Measurements from ENCODE around the gene FOXO1.
A peak's percentile ranks its signal among the peaks of the same experiment; 100 is the strongest.

- TF ChIP-seq EP300 (IDR thresholded peaks at IDR 0.05) = peak in 1 of 2 donors; percentile 75
- TF ChIP-seq, protein P1, sequence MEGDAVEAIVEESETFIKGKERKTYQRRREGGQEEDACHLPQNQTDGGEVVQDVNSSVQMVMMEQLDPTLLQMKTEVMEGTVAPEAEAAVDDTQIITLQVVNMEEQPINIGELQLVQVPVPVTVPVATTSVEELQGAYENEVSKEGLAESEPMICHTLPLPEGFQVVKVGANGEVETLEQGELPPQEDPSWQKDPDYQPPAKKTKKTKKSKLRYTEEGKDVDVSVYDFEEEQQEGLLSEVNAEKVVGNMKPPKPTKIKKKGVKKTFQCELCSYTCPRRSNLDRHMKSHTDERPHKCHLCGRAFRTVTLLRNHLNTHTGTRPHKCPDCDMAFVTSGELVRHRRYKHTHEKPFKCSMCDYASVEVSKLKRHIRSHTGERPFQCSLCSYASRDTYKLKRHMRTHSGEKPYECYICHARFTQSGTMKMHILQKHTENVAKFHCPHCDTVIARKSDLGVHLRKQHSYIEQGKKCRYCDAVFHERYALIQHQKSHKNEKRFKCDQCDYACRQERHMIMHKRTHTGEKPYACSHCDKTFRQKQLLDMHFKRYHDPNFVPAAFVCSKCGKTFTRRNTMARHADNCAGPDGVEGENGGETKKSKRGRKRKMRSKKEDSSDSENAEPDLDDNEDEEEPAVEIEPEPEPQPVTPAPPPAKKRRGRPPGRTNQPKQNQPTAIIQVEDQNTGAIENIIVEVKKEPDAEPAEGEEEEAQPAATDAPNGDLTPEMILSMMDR (IDR thresholded peaks at IDR 0.05) = peak in 1 of 5 experiments; percentile 6
- no peak for TF ChIP-seq POLR2A (IDR thresholded peaks at IDR 0.05)
Observed at GRCh38 chr13:40508127-40508526, 158.3 kb downstream of the FOXO1 start.
